HG02763 (cell line): ENCODE measurements around the gene TASL.
"Not testable (repeated sequence)": the region's sequence is repeated elsewhere in the genome, so short reads cannot be mapped to it uniquely, and the experiment has no call there.

Source experiments
- ATAC-seq: cut with Tn5 transposase; IDR thresholded peaks from one replicate; pipeline ENCODE4 v1.9.1; 2021; ENCODE audit warnings: mild to moderate bottlenecking, moderate library complexity; ENCODE audit not compliant: unreplicated experiment

Gene TASL

DNA sequence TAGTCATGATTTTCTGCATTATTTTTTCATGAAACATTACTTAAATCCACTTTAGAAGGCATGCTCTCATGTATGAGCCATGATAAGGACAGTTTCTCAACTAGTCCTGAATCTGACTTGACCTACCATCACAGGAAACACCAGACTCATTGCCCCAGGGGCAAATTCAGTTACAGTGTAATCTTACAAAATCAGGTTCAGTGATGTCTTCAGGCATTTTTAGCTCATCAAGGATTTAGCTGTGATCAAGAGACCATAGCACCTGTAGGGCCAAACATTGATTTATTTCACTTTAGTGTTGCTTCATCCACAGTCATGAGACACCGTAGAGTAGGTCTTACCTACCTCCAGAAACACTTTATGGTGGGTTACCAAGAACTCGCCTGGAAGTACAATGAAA, 3.1 kb upstream of the TASL start:
- no peak for ATAC-seq

DNA sequence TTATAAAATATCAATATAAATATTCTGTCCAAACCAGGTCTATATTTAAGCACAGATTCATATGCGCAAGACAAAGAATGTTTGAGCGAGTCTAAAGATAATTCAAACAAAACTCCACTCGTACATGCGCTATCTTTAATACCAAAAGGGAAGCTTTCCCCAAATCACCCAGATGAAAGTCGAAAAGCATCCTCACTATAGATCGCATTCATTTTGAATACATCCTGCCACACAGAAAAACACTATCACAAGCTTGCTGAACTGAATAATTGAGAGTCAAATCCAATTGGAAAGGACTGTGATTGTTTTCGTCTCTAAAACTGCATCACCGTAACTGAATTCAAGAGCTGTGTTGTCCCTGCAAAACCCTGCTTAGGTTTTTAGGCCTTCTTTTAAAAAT, 685 bp downstream of the TASL start:
- no peak for ATAC-seq

DNA sequence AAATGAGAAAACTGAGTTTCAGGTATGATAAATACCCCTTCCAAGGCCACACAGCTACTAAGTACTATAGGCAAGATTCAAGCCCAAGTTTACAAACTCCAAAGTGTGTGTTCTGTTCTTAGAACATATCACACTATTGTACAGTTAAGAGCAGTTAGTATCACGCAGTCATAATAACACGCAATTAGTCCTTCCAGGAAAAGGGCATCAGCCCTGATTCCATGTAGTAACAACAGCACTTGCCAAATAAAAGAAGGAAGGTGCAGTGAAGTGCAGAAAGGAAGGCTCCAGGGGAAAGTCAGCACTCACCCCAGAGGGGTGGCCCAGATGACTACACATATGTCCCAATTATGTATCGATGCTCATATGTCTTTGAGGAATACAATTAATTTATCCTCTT, 4.4 kb downstream of the TASL start:
- no peak for ATAC-seq

DNA sequence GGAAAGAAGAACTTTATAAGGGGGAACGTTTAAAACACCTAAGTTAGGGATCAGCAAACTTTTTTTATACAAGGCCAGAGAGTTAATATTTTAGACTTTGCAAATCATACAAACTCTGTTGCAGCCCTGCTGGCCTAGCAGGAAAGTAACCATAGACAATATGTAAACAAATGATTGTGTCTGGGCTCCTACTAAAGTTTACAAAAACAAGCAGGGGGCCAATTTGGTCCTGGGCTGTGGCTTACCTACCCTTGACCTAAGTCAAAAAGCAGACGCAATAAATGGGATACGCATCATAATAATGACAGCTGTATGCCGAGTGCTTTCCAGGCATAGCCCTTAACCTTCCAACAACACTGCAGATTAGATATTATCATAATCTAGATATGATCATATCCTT, 4.9 kb downstream of the TASL start:
- no peak for ATAC-seq

DNA sequence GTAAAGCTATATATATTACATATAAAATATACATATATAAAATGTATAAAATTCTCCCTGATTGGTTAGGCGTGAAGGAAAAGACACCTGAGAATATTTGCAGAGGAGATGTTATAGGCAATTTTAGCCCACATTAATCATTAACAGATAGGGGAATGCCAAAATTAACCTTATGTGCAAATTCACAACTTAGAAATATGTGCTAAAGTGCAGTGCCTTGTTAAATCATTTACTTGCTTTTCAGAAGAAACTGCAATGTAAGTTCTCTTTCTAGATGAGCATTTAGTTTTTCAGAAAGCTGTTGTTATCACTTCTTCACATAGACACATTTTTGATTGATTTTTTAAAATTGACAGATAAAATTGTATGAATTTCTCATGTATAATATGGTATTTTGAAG, 5.6 kb downstream of the TASL start:
- ATAC-seq, result peak; percentile 45

DNA sequence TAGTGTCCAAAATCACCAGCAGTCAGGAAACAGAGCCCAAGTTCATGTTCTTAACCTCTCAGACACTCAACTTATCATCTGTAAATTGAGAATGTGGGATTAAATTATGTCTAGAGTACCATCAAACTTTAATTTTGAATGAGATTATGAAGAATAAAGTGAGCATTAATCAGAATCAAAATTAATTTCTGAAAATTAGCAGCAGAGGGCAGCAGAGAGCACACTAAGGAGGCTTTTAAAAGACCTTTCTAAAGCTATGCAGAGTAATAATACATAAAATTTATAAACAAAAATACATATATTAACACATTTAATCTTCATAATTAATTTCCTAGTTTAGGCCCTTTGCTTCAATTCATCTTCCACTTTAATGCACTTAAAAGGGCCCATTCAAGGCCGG, 7.1 kb downstream of the TASL start:
- ATAC-seq, result no peak

DNA sequence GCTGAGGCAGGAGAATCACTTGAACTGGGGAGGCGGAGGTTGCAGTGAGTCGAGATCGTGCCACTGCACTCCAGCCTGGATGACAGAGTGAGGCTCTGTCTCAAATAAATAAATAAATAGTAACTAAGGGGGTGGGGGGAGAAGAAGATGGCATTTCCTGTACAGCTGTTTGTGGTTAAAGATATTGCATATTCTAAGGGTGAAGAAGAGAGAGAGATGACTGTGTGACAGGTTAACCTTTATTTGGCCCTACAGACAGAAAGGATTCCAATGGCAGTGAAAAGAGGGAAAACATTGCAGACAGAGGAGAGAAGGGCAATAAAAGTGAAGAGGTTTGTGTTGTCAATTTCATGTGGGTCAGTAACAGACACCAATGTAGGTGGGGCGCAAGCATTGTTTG, 9.4 kb downstream of the TASL start:
- ATAC-seq, result peak; percentile 74

DNA sequence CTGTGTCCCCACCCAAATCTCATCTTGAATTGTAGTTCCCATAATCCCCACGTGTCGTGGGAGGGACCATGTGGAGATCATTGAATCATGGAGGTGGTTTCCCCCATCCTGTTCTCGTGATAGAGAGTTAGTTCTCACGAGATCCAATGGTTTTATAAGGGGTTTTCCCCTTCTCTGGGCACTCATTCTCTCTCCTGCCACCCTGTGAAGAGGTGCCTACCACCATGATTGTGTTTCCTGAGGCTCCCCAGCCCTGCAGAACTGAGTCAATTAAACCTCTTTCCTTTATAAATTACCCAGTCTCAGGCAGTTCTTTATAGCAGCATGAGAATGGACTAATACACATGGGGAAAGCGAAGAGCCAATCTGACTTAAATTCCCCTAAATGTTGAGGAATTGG, 14.5 kb downstream of the TASL start:
- not testable (repeated sequence) for ATAC-seq

DNA sequence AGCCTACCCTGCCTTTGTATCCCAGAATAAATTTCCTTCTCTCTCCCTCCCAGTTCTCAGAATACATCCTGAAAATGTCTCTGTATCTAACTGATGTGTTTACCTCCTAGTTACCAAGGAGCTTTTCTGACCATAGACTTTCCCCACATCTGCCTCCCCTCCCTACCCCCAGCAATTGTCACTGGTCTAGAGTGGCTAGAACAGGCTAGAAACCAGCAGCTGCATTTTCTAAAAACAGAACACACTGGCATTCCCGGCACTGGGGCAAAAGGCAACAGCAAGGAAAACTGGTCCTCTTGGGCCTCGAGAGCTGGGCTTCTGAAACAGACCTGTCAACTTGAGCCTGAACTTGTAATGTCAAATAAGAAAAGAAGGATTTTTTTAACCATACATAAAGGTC, 16.4 kb downstream of the TASL start:
- ATAC-seq, result no peak

DNA sequence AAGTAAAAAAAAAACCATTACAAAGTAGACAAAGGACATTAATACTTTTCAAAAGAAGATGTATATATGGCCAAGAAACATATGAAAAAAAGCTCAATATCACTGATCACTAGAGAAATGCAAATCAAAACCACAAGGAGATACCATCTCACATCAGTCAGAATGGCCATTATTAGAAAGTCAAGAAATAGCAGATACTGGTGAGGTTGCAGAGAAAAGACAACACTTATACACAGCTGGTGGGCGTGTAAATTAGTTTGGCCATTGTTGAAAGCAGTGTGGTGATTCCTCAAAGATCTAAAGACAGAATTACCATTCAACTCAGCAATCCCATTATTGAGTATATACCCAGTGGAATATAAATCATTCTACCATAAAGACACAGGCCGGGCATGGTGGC, 39.3 kb downstream of the TASL start:
- ATAC-seq, result peak; percentile 76

DNA sequence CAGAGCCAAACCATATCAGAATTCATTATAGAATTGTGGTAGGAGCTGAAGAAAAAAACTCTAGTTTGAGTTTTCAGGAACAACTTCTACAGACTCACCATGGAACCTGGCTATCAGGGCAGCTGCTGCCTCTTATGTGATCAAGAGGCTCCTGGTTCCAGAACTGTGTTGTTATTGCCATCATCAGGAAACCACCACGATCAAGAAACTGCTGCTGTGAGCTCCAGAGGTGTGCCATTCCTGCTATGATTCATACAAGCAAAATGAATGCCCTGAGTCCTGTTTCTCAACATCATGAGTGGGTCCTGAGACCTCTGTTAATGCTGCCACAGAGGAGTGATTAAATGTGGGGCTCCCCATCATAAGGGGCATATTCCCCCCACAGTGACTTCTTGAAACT, 43.7 kb downstream of the TASL start:
- no peak for ATAC-seq

DNA sequence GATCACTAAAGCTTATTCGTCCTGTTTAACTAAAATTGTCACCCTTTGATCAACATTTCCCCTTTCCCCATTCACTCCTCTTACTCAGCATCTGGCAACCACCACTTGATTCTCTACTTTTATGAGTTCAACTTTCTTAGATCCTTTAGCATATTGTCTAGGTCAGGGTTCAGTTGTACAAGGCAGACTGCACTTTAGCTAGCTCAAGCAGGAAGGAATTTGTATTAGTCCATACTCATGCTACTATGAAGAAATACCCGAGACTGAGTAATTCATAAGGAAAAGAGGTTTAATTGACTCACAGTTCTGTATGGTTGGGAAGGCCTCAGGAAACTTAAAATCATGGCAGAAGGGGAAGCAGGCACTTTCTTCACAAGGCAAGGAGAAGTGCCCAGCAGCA, 44.3 kb downstream of the TASL start:
- no peak for ATAC-seq

DNA sequence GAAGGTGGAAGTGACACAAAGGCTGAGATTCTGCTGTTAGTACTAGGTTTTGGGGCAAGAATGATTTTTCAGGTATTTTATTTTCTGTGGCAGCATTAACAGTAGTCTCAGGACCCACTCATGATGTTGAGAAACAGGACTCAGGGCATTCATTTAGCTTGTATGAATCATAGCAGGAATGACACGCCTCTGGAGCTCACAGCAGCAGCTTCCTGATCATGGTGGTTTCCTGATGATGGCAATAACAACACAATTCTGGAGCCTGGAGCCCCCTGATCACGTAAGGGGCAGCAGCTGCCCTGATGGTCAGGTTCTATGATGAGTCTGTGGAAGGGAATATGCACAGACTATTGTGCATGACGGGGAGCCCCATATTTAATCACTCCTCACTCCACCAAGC, 47.0 kb downstream of the TASL start:
- no peak for ATAC-seq

DNA sequence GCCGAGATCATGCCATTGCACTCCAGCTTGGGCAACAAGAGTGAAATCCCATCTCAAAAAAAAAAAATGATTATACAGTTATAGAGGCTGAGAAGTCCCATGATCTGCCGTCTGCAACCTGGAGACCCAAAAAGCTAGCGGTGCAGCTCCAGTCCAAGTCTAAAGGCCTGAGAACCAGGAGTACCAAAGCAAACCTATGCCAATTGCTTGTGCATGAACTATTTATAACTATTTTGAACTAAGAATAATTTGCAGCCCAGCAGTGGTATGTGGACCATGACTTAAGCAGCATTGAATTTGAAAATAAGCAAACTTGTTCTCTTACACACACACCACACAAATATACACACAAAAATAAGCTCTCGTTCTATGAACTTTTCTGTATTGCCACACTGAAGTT, 51.8 kb downstream of the TASL start:
- no peak for ATAC-seq

DNA sequence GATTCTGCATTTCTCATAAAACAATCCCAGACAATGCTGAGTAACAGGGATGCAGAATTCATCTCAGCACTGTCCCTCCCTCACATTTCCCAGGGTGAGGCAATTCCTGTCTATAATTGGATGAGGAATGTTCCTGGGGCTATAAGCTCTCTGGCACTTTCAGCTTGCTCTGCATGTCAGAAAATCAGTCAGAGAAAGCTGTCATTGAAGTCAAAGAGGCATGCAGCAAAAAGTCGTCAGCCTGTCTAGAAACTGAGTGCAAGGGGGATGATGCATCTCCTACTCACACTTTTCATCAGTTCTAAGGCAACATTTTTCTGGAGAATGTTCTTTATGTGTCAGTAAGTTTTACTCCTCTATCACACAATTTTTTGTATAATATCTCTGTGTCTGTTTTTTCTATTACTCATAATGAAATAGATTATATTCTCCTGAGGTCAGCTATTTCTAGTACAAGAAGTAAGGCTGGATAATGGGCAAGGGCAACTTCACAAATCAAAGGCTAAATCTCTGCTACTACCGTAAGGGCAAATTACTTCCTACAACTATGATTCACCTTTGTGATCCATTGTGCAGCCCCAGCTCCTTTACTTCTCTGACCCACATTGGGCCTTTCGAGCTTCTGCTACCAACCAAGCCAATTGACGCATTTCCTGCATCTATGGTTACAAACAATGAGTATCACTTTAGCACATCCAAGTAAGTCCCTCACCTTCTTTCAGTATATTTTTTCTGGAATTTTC, 56.0 kb downstream of the TASL start:
- ATAC-seq, result no peak

DNA sequence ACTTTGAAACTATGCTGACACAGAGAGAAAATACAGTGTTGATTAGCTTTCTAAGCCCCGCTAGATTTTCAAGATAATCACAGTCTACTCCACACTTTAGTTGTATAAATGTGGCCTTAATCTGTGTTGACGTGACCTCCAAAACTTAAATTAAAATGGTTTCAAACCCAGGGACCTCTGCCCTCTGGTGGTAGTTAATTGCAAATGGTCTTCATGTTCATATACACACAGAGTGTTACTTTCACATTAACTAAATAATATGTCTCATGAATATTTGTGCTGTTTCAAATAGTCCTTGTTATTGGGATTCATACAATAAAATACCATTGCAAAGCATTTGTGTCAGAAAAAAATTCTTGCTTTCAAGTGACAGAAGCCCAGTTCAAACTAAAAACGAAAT, 64.3 kb downstream of the TASL start:
- peak; percentile 45 for ATAC-seq
